Bronchial epithelial cell (primary cell): ENCODE measurements around the gene L2HGDH. TPM values are rescaled to one million over a fixed set of nuclear protein-coding genes. Genes with fewer than 3 reads are reported as not detected.

Experiments
- DNase-seq: peaks from one replicate; pipeline ENCODE4 v3.0.0-alpha.2; 2010; ENCODE audit warnings: low read depth
- FAIRE-seq: peaks from 2 replicates; lab custom pipeline; 2011; peaks lifted over from hg19 to GRCh38; lab: Jason Lieb, UNC
- H3K27me3 ChIP-seq: 2 replicates; pipeline ENCODE4 v1.5.1; 2011; ENCODE audit warnings: low read length; ENCODE audit not compliant: control insufficient read depth, insufficient read depth
- H3K36me3 ChIP-seq: 2 replicates; pipeline ENCODE4 v1.5.1; 2011; ENCODE audit warnings: low read length; ENCODE audit not compliant: control insufficient read depth, insufficient read depth
- H3K4me3 ChIP-seq: 2 replicates; pipeline ENCODE4 v1.5.1; 2011; ENCODE audit warnings: mild to moderate bottlenecking, low read depth, low read length, control low read depth
- total RNA-seq: library from RNA; depleted of rRNA; stranded (reverse); fragments of >200 nt; gene quantifications from 2 replicates; pipeline ENCODE4 v1.2.1, GENCODE V29; 2014
- TF ChIP-seq, protein P1 (sequence below): IDR thresholded peaks from 2 replicates; pipeline ENCODE4 v1.5.1; 2011; ENCODE audit warnings: mild to moderate bottlenecking, moderate library complexity, low read length, control low read depth, inconsistent platforms; ENCODE audit not compliant: insufficient read depth, severe bottlenecking

L2HGDH gene
- total RNA-seq, 1 donor from 2014 or later = 6.6 TPM

DNA sequence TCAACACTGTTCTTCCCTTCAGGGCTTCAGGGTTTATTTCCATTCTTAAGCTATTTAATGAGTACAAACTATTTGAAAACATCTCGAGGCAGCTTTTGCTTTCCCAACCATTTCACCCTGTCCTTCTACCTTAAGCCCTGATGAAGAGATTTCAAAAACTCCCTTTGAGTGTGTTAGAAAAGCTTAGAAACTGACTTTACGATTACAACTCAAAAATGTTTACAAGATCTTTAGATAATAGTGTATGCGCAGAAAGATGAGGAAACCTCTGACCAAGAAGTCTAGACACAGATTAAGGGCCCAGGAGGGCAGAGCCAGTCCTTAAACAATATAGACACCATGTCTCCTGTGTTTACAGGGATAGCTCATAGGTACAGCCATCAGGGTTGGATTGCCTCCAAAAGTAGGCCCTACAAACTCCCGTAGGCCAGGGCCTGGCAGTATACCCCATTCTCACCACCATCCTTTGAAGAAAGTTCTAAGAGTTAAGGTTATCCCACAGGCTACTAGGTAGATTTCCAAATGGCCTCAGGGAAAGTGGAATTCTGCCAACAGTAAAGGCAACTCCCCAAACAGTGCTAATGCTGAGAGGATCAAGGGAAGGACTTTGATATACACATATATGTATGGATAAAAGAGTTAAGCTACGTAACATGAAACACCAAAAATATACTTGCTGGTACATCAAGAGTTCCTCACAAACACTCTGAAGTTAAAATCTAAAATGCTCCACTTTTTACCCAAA is 69.3 kb downstream of the L2HGDH start:
- FAIRE-seq (no peak), DNase-seq (no peak)
- Histone ChIP-seq H3K27me3 (no peaks in the 10 kb centered on the region), H3K36me3 (no peaks in the 10 kb centered on the region), H3K4me3 (no peak overlapping the region)
- TF ChIP-seq, protein P1, sequence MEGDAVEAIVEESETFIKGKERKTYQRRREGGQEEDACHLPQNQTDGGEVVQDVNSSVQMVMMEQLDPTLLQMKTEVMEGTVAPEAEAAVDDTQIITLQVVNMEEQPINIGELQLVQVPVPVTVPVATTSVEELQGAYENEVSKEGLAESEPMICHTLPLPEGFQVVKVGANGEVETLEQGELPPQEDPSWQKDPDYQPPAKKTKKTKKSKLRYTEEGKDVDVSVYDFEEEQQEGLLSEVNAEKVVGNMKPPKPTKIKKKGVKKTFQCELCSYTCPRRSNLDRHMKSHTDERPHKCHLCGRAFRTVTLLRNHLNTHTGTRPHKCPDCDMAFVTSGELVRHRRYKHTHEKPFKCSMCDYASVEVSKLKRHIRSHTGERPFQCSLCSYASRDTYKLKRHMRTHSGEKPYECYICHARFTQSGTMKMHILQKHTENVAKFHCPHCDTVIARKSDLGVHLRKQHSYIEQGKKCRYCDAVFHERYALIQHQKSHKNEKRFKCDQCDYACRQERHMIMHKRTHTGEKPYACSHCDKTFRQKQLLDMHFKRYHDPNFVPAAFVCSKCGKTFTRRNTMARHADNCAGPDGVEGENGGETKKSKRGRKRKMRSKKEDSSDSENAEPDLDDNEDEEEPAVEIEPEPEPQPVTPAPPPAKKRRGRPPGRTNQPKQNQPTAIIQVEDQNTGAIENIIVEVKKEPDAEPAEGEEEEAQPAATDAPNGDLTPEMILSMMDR = no peak

DNA sequence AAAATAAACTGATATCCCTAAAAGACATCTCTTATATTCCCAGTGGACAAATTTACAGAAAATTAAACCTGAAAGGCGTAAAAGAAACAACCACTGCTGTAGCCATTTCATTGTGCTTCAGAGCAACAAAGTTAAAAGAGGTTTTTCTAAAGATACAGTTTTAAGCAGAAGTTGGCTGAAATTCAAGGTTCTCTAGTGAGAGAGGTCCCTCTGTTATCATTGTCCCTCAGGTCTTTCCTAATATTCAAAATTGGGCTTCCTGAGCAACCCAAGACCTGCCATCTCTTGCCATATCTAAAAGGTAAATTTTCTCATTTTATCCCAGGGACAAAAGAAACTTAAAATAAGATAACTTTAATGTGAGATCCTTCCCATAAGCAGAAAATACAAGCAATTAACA is 69.9 kb downstream of the L2HGDH start:
- no peak overlapping the region for H3K4me3 ChIP-seq
- no peaks in the 10 kb centered on the region for H3K27me3 ChIP-seq
- H3K36me3 ChIP-seq = no peaks in the 10 kb centered on the region
- TF ChIP-seq, protein P1 = no peak
- no peak for FAIRE-seq
- DNase-seq = no peak

DNA sequence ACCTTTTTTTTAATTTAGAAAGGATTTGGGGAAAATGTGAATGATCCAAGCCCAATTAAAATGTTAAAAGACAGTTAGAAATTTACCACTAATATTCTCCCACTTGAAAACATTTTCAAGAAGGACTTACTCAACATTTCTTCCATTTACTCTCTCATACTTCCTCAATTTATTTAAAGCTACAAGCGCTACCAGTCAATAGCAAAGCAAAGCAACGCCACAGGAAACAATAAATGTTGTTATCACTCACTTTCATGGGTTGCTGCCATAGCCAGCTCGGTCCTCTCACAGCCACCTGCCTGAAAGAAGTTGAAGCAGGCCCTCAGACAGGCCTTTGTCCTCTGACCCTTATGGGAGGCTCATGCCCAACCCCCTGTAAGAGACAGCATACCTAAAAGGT is 74.6 kb downstream of the L2HGDH start:
- no peak overlapping the region for H3K4me3 ChIP-seq
- no peaks in the 10 kb centered on the region for H3K36me3 ChIP-seq
- no peak for FAIRE-seq
- no peak for DNase-seq
- TF ChIP-seq, protein P1 = no peak
- no peaks in the 10 kb centered on the region for H3K27me3 ChIP-seq

DNA sequence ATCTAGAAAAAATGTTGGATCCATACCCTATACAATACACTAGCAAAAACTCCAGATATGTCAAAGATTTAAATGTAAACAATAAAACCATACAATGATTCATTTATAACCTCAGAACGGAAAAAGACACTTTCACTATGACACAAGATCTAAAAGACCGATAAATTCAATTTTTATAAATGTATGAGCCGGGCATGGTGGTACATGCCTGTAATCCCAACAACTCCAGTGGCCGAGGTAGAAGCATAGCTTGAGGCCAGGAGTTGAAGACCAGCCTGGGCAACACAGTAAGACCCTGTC is 78.1 kb downstream of the L2HGDH start:
- Histone ChIP-seq H3K36me3 (no peaks in the 10 kb centered on the region), H3K4me3 (no peak overlapping the region), H3K27me3 (no peaks in the 10 kb centered on the region)
- DNase-seq (no peak), FAIRE-seq (no peak)
- TF ChIP-seq, protein P1 = no peak

DNA sequence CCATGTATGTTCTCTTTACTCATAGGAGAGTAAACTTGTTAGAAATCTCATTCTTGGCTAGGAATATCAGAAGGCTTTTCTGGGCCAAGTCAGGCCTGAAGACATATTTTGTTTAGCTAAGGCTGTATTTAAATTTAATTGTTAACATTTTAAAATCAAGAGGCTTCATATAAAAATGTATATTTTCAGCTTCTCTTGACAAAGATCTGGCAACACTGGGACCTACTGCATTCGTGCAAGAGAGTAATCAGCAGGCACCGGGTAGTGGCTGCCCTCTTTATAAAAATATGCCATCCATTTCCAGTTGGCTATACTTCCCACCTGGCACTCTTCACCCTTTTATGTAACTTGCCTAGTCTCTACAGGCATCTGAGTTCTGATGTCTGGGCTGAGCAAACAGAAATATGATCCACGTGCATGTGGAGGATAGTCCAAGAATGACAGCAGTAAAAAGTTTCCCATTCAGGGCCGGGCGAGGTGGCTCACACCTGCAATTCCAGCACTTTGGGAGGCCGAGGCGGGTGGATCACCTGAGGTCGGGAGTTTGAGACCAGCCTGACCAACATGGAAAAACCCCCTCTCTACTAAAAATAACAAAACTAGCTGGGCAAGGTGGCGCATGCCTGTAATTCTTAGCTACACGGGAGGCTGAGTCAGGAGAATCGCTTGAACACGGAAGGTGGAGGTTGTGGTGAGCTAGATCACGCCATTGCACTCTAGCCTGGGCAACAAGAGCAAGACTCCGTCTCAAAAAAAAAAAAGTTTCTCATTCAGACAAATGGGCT is 78.7 kb downstream of the L2HGDH start:
- DNase-seq = no peak
- no peaks in the 10 kb centered on the region for H3K36me3 ChIP-seq
- TF ChIP-seq, protein P1 = no peak
- no peaks in the 10 kb centered on the region for H3K27me3 ChIP-seq
- H3K4me3 ChIP-seq = no peak overlapping the region
- no peak for FAIRE-seq
